ENCODE data around the gene NMRAL1.

NMRAL1 gene

DNA sequence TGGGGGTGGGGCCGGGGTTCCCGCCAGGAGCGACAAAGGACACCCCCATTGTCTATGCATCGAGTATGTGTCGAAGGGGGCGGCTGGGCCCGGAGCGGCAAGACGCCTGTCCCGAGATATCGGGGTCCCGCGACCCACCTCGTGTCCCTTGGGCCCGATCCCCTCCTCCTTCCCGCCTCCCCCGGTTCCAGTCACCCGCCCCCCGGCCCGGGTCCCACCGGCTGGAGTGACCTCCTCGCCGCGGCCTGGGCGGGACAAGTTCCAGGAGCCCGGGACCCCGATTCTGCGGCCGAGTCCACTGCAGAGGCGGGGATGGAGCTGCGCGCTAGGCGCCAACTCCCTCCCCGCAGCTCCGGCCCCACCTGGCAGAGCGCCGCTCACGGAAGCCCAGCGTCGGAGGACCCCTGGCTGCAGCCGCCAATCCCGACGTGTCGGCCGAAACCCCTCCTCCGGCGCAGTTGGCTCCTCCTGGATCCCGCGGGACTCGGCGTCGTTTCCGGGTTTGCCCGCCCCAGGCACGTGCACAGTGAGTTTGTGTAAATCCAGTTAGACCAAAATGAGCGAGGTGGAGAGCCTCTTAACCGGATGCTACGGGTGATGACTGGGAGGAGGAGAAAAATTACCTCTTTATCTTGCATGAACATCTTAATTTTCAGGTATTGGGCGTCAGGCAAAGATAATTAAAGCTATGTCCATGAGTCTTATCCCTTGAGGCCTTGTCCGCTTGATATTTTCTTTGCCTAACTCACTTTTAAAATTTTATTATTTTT lies at the start of gene NMRAL1:
NMRAL1 (minus strand) TSS at position 434 of the 770 bp plus-strand sequence. CDS start 493 bp downstream, outside the sequence.
- peak; percentile 82 for DNase-seq (ENCODE audit: low read depth)

DNA sequence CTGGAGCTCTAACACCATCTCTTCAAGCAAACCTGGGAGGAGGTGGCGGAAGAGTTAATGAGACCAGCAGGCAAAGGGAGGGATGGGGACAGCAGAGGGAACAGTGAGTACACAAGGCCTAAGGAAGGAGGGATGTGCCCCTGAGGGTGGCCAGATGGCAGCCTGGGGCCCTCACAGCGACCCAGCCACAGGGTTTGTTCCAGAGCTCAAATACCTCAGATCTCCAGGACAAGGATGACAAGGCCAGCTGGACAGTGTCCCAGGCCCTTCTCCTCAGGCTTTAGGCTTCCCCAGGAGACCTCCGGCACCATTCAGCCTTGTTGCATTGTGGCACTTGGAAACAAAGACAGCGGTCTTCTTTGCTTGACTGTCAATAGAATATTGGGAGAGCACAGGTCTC lies 49.3 kb upstream of the NMRAL1 start:
- DNase-seq (ENCODE audit: low read depth) = no peak

DNA sequence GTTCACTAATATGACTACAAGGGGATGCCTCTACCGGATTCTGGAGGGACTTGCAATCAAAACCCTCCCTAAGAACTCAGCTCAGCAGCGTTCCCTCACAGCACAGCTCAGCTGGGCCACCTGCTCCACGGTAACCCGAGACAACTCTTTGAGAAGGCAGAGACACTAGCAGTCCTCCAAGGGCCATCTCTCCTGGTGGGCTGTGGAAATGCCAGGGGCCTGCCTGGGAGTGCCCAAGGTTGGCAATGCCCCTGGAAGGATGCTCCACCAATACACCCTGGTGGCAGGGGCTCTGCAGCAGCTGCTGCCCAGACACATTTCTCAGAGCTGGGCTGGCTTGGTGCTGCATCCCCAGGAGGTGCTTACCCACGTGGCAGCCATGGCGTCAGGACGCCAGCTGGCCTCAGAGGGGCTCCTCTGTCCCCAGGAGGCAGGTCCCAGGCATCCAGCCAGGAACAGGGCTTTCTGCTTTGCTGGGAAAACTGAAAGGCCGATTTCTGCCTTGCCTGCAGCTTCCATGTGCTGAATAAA lies 47.7 kb upstream of the NMRAL1 start:
- no peak for DNase-seq (ENCODE audit: low read depth)

DNA sequence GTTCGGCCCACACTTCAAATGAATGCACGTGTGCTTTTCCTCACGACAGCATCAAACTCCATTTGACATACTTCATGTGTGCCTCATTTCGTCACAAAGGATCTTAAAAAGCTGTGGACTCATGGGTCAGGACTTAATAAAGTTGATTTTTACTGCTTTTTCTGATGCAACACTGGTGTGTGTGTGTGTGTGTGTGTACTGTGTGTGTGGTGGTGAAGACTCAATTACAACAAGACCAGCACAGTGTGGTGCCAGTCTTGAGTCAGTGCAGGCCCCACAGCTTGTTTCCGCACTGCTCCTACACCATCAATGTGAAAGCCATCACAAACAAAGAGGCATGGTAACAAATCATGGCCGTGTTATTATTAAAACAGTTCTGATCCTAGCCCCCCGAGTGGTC lies 46.5 kb upstream of the NMRAL1 start:
- DNase-seq (ENCODE audit: low read depth) = no peak

DNA sequence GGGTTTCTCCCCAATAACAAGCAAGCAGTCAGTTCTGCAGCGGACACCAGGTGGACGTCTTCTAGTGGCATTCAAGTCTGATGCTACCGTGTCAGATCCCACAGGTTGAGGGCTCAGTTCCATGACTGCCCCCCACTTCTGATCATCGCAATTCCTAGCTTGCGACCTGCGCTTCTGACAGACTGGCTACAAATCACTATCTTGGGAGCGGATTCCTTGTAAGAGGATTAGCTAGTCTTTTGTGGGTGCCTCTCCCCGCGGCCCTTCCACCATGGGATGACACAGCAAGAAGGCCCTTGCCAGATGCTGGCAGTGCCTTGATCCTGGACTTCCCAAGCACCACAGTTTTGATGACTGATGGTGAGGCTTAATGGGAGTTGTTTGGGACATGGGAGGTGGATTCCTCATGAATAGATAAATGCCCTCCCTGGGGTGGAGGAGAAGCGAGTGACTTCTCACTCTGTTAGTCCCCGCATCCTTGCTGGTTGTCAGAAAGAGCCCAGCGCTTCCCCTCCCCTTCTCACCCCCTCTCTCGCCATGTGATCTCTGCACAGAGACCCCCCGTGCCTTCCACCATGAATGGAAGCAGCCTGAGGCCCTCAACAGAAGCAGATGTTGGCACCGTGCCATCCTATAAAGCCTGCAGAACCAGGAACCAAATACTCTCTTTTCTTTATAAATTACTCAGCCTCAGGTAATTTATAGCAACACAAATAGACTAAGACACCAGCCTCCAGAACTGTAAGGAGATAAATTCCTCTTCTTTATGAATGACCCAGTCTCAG lies 45.0 kb upstream of the NMRAL1 start:
- DNase-seq (ENCODE audit: low read depth) = no peak

DNA sequence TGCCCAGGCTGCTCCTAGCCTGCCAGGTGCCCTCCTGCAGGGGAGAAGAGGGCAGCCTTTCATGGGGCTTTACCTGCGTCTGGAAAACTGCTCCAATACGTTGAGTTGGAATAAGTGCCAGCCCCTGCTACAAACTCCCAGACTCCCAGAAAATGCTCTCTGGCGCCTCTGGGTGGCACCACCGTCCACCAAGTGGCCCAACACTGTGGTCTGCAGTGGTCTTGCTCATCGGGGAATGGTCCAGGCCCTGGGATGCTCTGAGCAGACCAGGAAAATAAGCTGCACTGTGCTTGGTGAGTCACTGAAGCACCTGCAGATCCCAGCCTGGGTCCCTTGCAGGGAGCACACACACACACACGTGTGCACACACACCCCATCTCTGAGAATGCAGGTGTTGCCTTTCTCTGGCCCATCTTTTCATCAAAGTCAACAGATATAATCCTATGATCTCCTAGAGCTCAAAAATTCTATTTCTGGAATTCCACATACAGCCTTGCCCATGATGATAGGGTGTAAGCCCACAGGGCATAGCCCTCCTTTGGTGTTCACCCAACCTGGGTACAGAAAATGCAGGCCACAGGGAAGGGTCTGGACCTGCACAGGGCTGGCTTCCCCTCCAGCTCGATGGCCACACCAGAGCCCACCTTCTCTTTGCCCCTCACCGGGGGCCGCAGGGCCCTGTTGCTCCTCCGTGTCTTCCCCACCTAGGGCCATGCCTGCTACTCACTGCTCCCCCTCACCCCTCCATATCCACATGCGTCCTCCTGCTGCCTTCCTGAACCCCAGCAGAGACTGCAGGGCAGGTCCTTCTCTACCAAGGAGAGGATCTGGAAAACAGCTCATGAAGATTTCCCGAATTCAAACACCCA lies 43.6 kb upstream of the NMRAL1 start:
- no peak for DNase-seq (ENCODE audit: low read depth)

DNA sequence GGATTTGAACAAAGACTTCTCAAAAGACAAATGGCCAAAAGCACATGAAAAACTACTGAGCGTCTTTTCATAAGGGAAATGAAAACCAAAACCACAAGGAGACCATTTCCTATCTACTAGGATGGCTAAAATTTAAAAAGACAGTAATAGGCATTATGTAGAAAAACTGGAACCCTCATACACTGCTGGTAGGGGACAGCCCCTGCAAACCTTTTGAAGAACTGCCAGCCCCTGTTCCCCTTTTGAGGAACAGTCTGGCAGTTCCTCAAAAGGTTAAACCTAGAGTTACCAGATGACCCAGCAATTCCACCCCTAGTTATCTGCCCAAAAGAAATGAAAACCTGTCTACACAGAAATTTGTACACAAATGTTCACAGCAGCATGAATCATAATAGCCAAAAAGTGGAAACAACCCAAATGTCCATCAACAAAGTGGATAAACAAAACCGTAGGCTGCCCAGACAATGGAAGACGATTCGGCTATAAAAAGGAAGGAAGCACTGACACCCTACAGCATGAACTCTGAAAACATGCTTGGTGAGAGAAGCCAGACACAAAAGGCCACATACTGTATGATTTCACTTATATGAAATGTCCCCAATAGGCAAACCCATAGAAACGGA lies 41.3 kb upstream of the NMRAL1 start:
- no peak for DNase-seq (ENCODE audit: low read depth)

DNA sequence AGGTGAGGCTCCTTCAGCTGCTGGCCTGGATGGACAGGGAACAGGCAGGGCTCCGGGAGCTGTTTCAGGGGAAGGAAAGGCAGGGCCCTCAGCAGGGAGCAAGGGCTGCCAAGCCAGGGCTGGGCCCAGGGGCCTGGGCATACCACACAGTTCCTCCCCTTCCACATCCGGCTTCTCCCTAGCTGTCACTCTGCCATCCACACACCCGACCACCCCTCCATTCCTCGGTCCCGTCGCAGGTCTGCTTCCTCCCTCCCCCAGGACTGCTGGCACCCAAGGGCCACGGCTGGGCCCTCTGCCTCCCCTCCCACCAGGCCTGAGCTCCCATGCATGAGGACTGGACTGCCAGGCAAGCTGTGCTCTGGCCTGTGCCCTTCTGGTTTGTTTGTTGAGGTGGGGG lies 40.2 kb upstream of the NMRAL1 start:
- no peak for DNase-seq (ENCODE audit: low read depth)

DNA sequence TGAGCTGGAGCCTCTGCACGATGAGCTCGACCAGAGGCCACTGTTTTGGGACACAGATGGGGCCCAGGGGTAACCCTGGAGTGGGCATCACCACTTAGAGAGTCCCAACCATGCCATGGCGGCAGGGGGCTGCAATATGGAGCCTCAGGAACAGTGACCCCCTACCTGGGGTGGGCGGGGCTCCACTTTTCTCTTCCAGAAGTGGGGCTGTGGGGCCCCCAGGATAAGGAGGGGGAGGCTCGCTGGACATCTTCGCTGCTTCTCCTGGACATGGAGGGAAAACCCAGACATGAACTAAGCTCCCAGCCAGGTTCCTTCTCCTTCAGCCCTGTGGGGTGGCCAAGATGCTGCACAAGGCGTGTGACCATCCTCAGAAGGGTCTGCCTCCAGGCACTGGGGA lies 39.5 kb upstream of the NMRAL1 start:
- no peak for DNase-seq (ENCODE audit: low read depth)

DNA sequence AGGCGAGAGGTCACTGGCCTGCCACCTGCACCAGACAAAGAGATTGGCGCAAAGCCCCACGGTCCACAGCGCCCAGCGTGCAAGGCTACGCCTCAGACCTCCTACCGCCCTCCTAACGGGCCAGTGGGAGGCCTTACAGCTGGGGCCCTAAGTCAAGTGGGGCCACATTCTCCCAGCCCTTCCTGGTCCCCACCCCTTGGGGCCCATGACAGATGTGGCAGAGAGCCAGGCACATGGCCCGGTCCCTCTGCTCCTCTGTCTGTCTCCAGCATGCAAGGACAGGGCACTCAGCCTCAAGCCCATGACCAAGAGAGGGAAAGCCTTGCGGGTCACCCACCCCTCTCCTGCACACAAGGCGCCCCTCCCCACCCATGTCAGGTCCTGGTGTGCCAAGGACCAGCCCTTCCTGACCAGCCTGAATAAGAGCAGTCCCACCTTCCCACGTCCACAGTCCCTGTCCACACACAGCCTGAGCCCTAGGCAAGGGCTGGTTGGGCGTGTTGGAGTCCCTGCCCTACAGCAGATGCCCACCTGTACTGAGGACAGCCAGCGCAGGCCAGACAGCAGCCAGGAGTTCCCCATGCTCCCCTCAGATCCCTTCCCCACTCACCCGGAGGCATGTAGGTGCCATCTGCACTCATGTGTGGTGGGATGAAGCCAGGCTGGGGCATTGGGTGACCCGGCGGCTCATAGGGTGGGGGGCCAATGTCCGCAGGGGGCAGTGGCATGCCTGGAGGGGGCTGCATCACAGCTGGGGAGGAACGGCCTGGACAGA lies 38.8 kb upstream of the NMRAL1 start:
- DNase-seq (ENCODE audit: low read depth) = no peak

DNA sequence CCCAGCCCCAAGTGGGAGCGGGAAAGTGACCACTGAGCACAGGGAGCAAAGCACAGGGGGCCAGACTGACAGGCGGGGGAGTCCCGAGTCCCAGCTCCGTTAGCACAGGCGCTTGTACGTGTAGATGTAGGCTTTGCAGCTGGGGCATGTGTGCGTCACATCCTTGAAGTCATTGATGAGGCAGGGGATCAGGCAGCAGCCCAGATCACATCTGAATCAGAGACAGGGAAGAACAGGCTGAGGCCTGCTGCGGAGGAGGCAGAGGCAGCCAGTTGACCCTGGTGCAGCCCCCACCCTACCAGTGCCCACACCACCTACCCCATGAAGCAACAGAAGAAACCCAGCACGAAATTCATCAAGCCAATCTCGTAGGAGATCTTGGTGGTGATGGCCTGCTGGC lies 38.0 kb upstream of the NMRAL1 start:
- no peak for DNase-seq (ENCODE audit: low read depth)

DNA sequence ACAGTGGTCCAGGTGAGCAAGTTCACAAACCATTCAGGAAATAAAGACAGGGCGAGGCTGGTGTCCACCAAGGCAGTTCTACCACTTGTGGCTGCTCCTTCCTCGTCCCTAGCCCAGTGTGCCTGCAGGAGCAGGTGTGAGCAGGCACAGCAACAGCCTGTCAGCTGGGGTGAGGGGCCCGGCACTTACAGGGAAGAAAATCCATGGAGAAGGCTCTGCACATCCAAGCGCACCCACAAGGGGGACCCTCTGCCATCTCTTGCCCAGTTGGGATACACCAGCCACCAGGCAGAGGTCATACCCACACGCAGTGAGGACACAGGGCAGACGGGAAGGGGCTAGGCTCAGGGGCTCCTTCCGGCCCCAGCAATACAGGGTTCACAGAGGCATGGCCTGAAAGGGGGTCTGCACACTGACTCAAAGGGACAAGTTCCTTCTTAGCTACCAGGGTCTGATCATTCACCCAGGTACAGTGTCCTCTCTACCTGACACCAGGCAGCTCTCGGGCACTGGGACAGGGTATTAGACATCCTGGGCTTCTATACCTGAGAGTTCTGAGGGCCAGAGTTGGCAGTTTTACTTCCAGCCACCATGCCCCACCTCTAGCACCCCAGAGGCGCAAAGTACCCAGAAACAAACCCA lies 37.1 kb upstream of the NMRAL1 start:
- DNase-seq (ENCODE audit: low read depth) = no peak

DNA sequence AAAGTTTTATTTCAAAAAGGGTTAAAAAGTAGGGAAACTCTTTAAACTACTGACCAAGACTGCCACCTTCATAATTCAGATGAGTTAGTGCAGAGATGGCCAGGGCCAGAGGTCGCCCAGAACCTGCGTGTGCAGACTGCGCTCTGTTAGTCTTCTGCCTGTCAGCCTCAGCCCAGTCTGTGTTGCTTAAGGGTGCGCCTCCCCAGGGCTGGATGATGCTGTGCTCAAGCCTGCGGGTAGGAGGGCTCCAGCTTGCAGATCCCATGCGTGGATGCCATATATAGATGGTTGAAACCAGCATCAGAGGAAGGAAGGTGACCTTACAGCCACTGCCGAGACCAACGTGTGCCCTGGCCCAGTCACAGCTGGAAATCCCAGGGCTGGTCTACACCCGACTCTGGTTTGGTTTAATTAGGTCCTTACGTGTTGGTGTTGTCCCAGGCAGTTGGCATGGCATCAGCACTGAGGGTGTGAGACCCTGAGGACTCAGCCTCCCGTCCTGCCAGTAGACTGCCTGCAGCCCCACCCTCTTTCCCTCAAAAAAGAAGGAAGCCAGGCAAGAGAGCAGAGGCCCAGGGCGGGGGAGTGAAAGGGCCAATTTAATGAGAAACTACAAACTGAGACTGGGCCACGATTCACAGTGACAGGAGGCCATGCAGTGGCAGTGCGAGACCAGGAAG lies 36.5 kb upstream of the NMRAL1 start:
- no peak for DNase-seq (ENCODE audit: low read depth)

DNA sequence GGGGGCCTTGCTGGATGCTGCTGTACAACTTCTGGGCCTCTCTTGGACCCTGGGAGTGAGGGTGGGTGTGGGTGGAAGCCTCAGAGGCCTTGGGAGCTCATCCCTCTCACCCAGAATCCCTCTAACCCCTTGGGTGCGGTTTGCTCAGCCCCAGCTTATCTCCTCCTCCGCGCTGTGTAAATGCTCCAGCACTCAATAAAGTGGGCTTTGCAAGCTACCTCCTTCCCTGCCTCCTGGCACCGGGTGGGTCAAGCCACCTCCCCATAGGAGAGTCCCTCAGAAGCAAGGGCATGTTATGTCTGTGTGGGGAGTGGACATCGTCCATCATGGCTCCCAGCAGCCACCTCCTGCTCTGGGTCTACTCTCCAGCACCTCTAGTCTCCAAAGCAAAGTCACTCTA lies 35.7 kb upstream of the NMRAL1 start:
- DNase-seq (ENCODE audit: low read depth) = no peak

DNA sequence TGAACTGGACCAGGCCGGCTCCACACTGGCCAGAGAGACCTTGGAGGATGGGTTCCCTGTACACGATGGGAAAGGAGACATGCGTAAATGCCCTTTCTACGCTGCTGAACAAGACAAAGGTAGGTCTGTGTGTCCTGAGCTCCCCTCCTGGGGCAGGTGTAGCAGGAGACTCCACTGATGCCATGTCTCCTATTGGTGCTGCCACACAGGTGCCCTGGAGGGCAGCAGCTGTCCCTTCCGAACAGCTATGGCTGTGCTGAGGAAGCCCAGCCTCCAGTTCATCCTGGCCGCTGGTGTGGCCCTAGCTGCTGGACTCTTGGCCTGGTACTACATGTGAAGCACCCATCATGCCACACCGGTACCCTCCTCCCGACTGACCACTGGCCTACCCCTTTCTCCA lies 35.0 kb upstream of the NMRAL1 start:
- no peak for DNase-seq (ENCODE audit: low read depth)

DNA sequence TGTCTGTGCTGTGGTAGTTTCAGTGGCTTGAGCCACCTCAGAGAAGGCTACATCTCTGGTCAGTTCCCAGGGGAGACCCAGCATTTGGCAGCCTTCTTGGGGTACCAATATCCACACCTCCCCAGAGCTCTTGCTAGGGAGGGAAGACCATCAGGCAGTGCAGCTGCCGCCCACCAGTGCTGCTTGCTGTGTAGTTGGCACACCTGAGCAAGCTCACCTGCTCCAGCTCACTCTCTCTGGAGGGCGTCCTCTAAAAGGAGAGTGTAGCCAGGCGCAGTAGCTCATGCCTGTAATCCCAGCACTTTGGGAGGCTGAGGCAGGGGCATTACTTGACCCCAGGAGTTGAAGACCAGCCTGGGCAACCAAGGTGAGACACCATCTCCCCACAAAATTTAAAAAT lies 34.4 kb upstream of the NMRAL1 start:
- DNase-seq (ENCODE audit: low read depth) = no peak

DNA sequence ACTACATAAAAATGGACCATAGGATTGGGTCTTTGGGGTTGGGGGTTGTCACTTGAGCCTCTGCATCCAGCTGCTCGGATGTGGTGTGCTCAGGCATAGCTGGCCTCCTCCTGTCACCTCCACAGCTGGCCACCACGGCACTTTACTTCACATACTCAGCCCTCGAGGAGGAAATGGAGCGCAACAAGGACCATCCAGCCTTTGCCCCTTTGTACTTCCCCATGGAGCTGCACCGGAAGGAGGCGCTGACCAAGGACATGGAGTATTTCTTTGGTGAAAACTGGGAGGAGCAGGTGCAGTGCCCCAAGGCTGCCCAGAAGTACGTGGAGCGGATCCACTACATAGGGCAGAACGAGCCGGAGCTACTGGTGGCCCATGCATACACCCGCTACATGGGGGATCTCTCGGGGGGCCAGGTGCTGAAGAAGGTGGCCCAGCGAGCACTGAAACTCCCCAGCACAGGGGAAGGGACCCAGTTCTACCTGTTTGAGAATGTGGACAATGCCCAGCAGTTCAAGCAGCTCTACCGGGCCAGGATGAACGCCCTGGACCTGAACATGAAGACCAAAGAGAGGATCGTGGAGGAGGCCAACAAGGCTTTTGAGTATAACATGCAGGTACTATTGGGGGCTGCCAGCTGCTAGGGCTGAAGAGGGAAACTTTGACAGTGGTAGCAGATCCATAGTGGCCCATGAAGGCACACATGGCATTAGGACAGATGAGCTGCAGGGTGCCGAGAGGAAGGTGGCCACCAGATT lies 33.3 kb upstream of the NMRAL1 start:
- DNase-seq (ENCODE audit: low read depth) = no peak

DNA sequence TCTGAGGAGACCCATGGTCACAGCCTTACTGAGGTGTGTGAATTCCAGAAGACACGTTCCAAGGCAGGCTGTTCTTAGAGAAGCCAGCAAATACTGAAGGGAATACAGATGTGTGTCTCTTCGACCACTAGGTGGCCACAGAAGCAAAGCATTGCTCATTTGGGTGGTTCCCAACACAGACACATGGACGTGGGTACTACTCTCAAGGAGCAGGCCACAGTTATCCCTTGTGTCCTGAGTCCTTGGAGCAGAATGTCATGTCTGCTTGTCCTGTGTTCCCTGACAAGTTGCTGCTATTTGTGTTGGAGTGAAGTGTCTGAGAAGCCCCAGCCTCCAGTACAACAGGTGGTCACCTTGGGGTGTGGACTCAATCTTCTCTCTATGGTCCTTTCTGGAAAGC lies 32.0 kb upstream of the NMRAL1 start:
- peak; percentile 77 for DNase-seq (ENCODE audit: low read depth)

Measured in fibroblast of the conjunctiva (primary cell).